ENCODE measurements around the gene EGFR.
"Not testable (repeated sequence)": the region's sequence is repeated elsewhere in the genome, so short reads cannot be mapped to it uniquely, and the experiment has no call there.

EGFR gene

GRCh38 chr7:55016061-55016745 lies 2.6 kb upstream of the EGFR start:
- DNase-seq: no peak

GRCh38 chr7:55016746-55017090 lies 2.1 kb upstream of the EGFR start:
- DNase-seq: no peak

- no peak for DNase-seq
Observed at GRCh38 chr7:55017841-55018240, 976 bp upstream of the EGFR start.

- no peak for DNase-seq
Observed at GRCh38 chr7:55019191-55019690, 424 bp downstream of the EGFR start.

- DNase-seq: no peak
Observed at GRCh38 chr7:55019691-55020465, 1.1 kb downstream of the EGFR start.

GRCh38 chr7:55020466-55020871 lies 1.7 kb downstream of the EGFR start:
- no peak for DNase-seq

GRCh38 chr7:55021053-55021452 lies 2.2 kb downstream of the EGFR start:
- no peak for DNase-seq

GRCh38 chr7:55022002-55022985 lies 3.5 kb downstream of the EGFR start:
- no peak for DNase-seq

- no peak for DNase-seq
Observed at GRCh38 chr7:55023841-55024505, 5.2 kb downstream of the EGFR start.

GRCh38 chr7:55024776-55025175 lies 6.0 kb downstream of the EGFR start:
- DNase-seq: no peak

GRCh38 chr7:55026086-55026790 lies 7.4 kb downstream of the EGFR start:
- DNase-seq: no peak

GRCh38 chr7:55026867-55027490 lies 8.2 kb downstream of the EGFR start:
- no peak for DNase-seq

- no peak for DNase-seq
Observed at GRCh38 chr7:55028011-55028410, 9.2 kb downstream of the EGFR start.

GRCh38 chr7:55030314-55030713 lies 11.5 kb downstream of the EGFR start:
- no peak for DNase-seq

- DNase-seq: no peak
Observed at GRCh38 chr7:55031075-55031474, 12.3 kb downstream of the EGFR start.

GRCh38 chr7:55032069-55032699 lies 13.4 kb downstream of the EGFR start:
- DNase-seq: no peak

- no peak for DNase-seq
Observed at GRCh38 chr7:55033236-55033846, 14.5 kb downstream of the EGFR start.

GRCh38 chr7:55034776-55035175 lies 16.0 kb downstream of the EGFR start:
- DNase-seq: no peak

GRCh38 chr7:55035410-55035809 lies 16.6 kb downstream of the EGFR start:
- not testable (repeated sequence) for DNase-seq

- no peak for DNase-seq
Observed at GRCh38 chr7:55036950-55037736, 18.3 kb downstream of the EGFR start.
